Skin epidermis (tissue), 12 donors: ENCODE data around the gene CFD.

Experiments
- H3K27ac ChIP-seq, 21 experiments: fragments of 200-600 bp; sonication (generic) in 11 of 21; one replicate each; pipeline ENCODE4 v1.5.0; 2020; ENCODE audit warnings: mild to moderate bottlenecking in 3 of 21, inconsistent platforms in 2 of 21, moderate library complexity in 2 of 21
- H3K4me3 ChIP-seq, 7 experiments: fragments of 200-600 bp; sonication (generic) in 2 of 7; one replicate each; pipeline ENCODE4 v1.5.0; 2020; ENCODE audit warnings: inconsistent platforms in 2 of 7, mild to moderate bottlenecking in 2 of 7, moderate library complexity in 1 of 7

The CFD gene

GRCh38 chr19:882871-883497 is 23.5 kb downstream of the CFD start:
- no peak overlapping the region for H3K4me3 ChIP-seq
- H3K27ac ChIP-seq = no peak overlapping the region

GRCh38 chr19:883661-884211 is 24.3 kb downstream of the CFD start:
- Histone ChIP-seq H3K27ac (no peak overlapping the region), H3K4me3 (no peak overlapping the region)

- Histone ChIP-seq H3K4me3 (no peak overlapping the region), H3K27ac (no peak overlapping the region)
These were observed 25.2 kb downstream of the CFD start for GRCh38 chr19:884420-885211.

- H3K4me3 ChIP-seq = no peak overlapping the region
- H3K27ac ChIP-seq = no peak overlapping the region
These were observed 26.2 kb downstream of the CFD start for GRCh38 chr19:885536-886224.

- Histone ChIP-seq H3K27ac (no peak overlapping the region), H3K4me3 (no peak overlapping the region)
These were observed 27.6 kb downstream of the CFD start for GRCh38 chr19:887072-887471.

GRCh38 chr19:887599-887998 is 28.1 kb downstream of the CFD start:
- no peak overlapping the region for H3K4me3 ChIP-seq
- peak overlapping the region in 4 of 21 experiments; percentile 17 to 66 (median 20) for H3K27ac ChIP-seq

GRCh38 chr19:888581-889385 is 29.3 kb downstream of the CFD start:
- Histone ChIP-seq H3K27ac (peak overlapping the region in 5 of 21 experiments; percentile 17 to 66 (median 34)), H3K4me3 (no peak overlapping the region)

GRCh38 chr19:889662-890295 is 30.3 kb downstream of the CFD start:
- H3K4me3 ChIP-seq = no peak overlapping the region
- H3K27ac ChIP-seq = no peak overlapping the region

- H3K4me3 ChIP-seq = no peak overlapping the region
- peak overlapping the region in 1 of 21 experiments; percentile 38 for H3K27ac ChIP-seq
These were observed 31.4 kb downstream of the CFD start for GRCh38 chr19:890831-891230.

GRCh38 chr19:891421-892200 is 32.1 kb downstream of the CFD start:
- Histone ChIP-seq H3K4me3 (peak overlapping the region; percentile 50 to 94 (median 82)), H3K27ac (peak overlapping the region in 19 of 21 experiments; percentile 86 to 99 (median 98))

- Histone ChIP-seq H3K4me3 (peak overlapping the region; percentile 50 to 94 (median 82)), H3K27ac (peak overlapping the region; percentile 86 to 99 (median 97))
These were observed 32.9 kb downstream of the CFD start for GRCh38 chr19:892243-892893.

- peak within 1 kb of the TSS; percentile 50 to 94 (median 82) for H3K4me3 ChIP-seq
- H3K27ac ChIP-seq = peak within 1 kb of the TSS; percentile 86 to 99 (median 97)
These were observed 33.6 kb downstream of the CFD start, which contains the start of the genes MED16 and RNU6-9 for GRCh38 chr19:892894-893689. MED16 (minus strand) TSS chr19:893187; CDS start chr19:891131, 2,056 bp downstream. RNU6-9 (plus strand) TSS chr19:893484.

- no peak overlapping the region for H3K4me3 ChIP-seq
- H3K27ac ChIP-seq = no peak overlapping the region
These were observed 37.0 kb downstream of the CFD start for GRCh38 chr19:896434-896833.

- H3K27ac ChIP-seq = no peak overlapping the region
These were observed 37.5 kb downstream of the CFD start for GRCh38 chr19:896999-897398.

GRCh38 chr19:897442-898039 is 38.1 kb downstream of the CFD start:
- Histone ChIP-seq H3K27ac (no peak overlapping the region), H3K4me3 (no peak overlapping the region)

More at GRCh38 chr19:896999-897398, 37.5 kb downstream of the CFD start:
- no peak overlapping the region for H3K4me3 ChIP-seq

- Histone ChIP-seq H3K4me3 (no peak overlapping the region), H3K27ac (no peak overlapping the region)
These were observed 39.2 kb downstream of the CFD start for GRCh38 chr19:898663-899062.
